HepG2 (cell line): ENCODE measurements around the gene MAP3K7CL. TPM values are rescaled to one million over a fixed set of nuclear protein-coding genes. Genes with fewer than 3 reads are reported as not detected.

ENCODE experiments used
- ATAC-seq: fragments of 200-7000 bp; cut with Tn5 transposase; 3 replicates; pipeline ENCODE4 v1.9.1; 2020; ENCODE audit warnings: mild to moderate bottlenecking, moderate library complexity
- BruUV-seq: library from RNA; stranded (reverse); fragments of 400-500 nt; replicated peaks from 2 replicates; lab custom pipeline; 2021; lab: Mats Ljungman, UMichigan
- CTCF ChIA-PET: fragments of 300-600 bp; formaldehyde crosslinking; extraction: SDS; loops from one replicate; lab custom pipeline; 2021; ENCODE audit warnings: low total read pairs, inconsistent platforms, low intra/inter-chr PET ratio; lab: Yijun Ruan, JAX
- POLR2A ChIA-PET: fragments of 350-600 bp; sonication (Branson Sonifier 250); formaldehyde crosslinking; loops from one replicate; lab custom pipeline; 2020; ENCODE audit warnings: antibody characterized with exemption, inconsistent platforms; lab: Yijun Ruan, JAX
- DNase-seq: peaks from one replicate; pipeline ENCODE4 v3.0.0-alpha.2; 2015; ENCODE audit warnings: low spot score
- FAIRE-seq: peaks from 3 replicates; lab custom pipeline; 2011; peaks lifted over from hg19 to GRCh38; lab: Jason Lieb, UNC
- H2AFZ ChIP-seq: one replicate; pipeline ENCODE4 v1.6.1; 2011; ENCODE audit warnings: low read length, inconsistent platforms
- H3K27ac ChIP-seq: fragments of 300-600 bp; 3 replicates; pipeline ENCODE4 v1.8.0; 2011; ENCODE audit warnings: mixed run types, mild to moderate bottlenecking, mixed read lengths, low read length, inconsistent platforms; ENCODE audit not compliant: insufficient read depth; ENCODE audit errors: extremely low read length
- H3K27me3 ChIP-seq, 2 experiments: fragments of 200-600 bp in 1 of 2; 2 replicates in 1 of 2; 3 replicates in 1 of 2; pipeline versions ENCODE4 v1.6.0 to v1.8.0; 2011; ENCODE audit warnings: low read length in 2 of 2, mild to moderate bottlenecking in 2 of 2, moderate library complexity in 2 of 2, inconsistent platforms in 1 of 2; ENCODE audit not compliant: insufficient read depth in 2 of 2, control insufficient read depth in 1 of 2
- H3K36me3 ChIP-seq, 2 experiments: fragments of 200-600 bp in 1 of 2; replicated peaks in 1 of 2; 2 replicates in 1 of 2; 3 replicates in 1 of 2; pipeline versions ENCODE4 v1.5.1 to v1.8.0; 2011; ENCODE audit warnings: low read length in 2 of 2, inconsistent platforms in 1 of 2; ENCODE audit not compliant: insufficient read depth in 2 of 2, control insufficient read depth in 1 of 2
- H3K4me1 ChIP-seq: 2 replicates; pipeline ENCODE4 v1.5.1; 2012; ENCODE audit warnings: low read length, inconsistent platforms; ENCODE audit not compliant: insufficient read depth
- H3K4me2 ChIP-seq: 2 replicates; pipeline ENCODE4 v1.6.0; 2011; ENCODE audit warnings: low read depth, low read length, inconsistent platforms
- H3K4me3 ChIP-seq, 3 experiments: fragments of 200-600 bp in 1 of 3; sonication (generic), shearing (Covaris generic) in 1 of 3; replicated peaks in 1 of 3; 2 replicates each; pipeline ENCODE4 v1.5.1; 2011 to 2016; ENCODE audit warnings: low read length in 3 of 3, inconsistent platforms in 2 of 3, low read depth in 2 of 3, mild to moderate bottlenecking in 2 of 3, control low read depth in 1 of 3, mixed read lengths in 1 of 3; ENCODE audit not compliant: insufficient read depth in 1 of 3
- H3K79me2 ChIP-seq: one replicate; pipeline ENCODE4 v1.6.1; 2011; ENCODE audit warnings: low read length, inconsistent platforms; ENCODE audit not compliant: insufficient read depth
- H3K9ac ChIP-seq: 2 replicates; pipeline ENCODE4 v1.6.0; 2011; ENCODE audit warnings: mild to moderate bottlenecking, low read depth, low read length, inconsistent platforms; ENCODE audit not compliant: insufficient read depth
- H3K9me3 ChIP-seq: 2 replicates; pipeline ENCODE4 v1.5.1; 2012; ENCODE audit warnings: mild to moderate bottlenecking, low read length
- H4K20me1 ChIP-seq: 2 replicates; pipeline ENCODE4 v1.6.0; 2011; ENCODE audit warnings: inconsistent platforms, mild to moderate bottlenecking, low read length, moderate library complexity; ENCODE audit not compliant: insufficient read depth
- CEBPG ChIP-seq: IDR thresholded peaks from 2 replicates; pipeline ENCODE4 v1.6.1; 2016
- FOSL2 ChIP-seq: sonication (generic); formaldehyde crosslinking; IDR thresholded peaks from 2 replicates; pipeline ENCODE4 v1.4.0; 2020; ENCODE audit warnings: missing genetic modification reagents
- HMG20A ChIP-seq: IDR thresholded peaks from 2 replicates; pipeline ENCODE4 v1.6.1; 2016; ENCODE audit warnings: borderline replicate concordance
- PRDM4 ChIP-seq: sonication (generic); formaldehyde crosslinking; IDR thresholded peaks from 2 replicates; pipeline ENCODE4 v1.9.0; 2021; ENCODE audit warnings: missing genetic modification reagents, borderline replicate concordance
- SAP130 ChIP-seq: IDR thresholded peaks from 2 replicates; pipeline ENCODE4 v1.6.1; 2016; ENCODE audit warnings: low read depth
- ZNF367 ChIP-seq: sonication (generic); formaldehyde crosslinking; IDR thresholded peaks from 2 replicates; pipeline ENCODE4 v1.4.0; 2020; ENCODE audit warnings: missing genetic modification reagents, borderline replicate concordance
- ZNF577 ChIP-seq: sonication (generic); formaldehyde crosslinking; IDR thresholded peaks from 2 replicates; pipeline ENCODE4 v1.4.0; 2020; ENCODE audit warnings: mild to moderate bottlenecking, low read depth, missing genetic modification reagents, borderline replicate concordance
- ZNF670 ChIP-seq: sonication (generic); formaldehyde crosslinking; IDR thresholded peaks from 2 replicates; pipeline ENCODE4 v1.8.0; 2022; ENCODE audit warnings: mild to moderate bottlenecking, missing genetic modification reagents, borderline replicate concordance
- ZNF841 ChIP-seq: sonication (generic); formaldehyde crosslinking; IDR thresholded peaks from 2 replicates; pipeline ENCODE4 v1.8.1; 2023; ENCODE audit warnings: missing genetic modification reagents, borderline replicate concordance
- ZNF879 ChIP-seq: sonication (generic); formaldehyde crosslinking; IDR thresholded peaks from 2 replicates; pipeline ENCODE4 v1.8.1; 2023; ENCODE audit warnings: missing genetic modification reagents
- WGBS: methylation state at CpG from one replicate; pipeline ENCODE4 v1.1.6; 2017; ENCODE audit warnings: low lambda C conversion rate; 5-methylcytosine and 5-hydroxymethylcytosine counted together
- in situ Hi-C: cut with HindIII; loops from 2 replicates; pipeline ENCODE4 v1.10.0; 2017; ENCODE audit warnings: low pct_unique_long_range_greater_than_20kb; ENCODE audit not compliant: extremely low pct_ligation_motif_present
- intact Hi-C: fragments of 100-400 bp; cut with micrococcal nuclease; formaldehyde crosslinking; loops from one replicate; pipeline ENCODE4 v1.10.0; 2022; ENCODE audit not compliant: unreplicated experiment
- polyA plus RNA-seq, 8 experiments: library from polyadenylated mRNA; depleted of rRNA in 3 of 8; stranded (reverse) in 7 of 8; unstranded in 1 of 8; fragments of >200 nt; fragmentation: Illumina TruSeq in 4 of 8; extraction: Trizol in 4 of 8; gene quantifications; 2 replicates each; pipeline versions ENCODE4 v1.2.1 to v1.2.3, GENCODE V29; 2011 to 2016; ENCODE audit warnings: low read depth in 4 of 8, missing spikeins in 1 of 8, mixed read lengths in 1 of 8; ENCODE audit not compliant: insufficient read depth in 1 of 8
- total RNA-seq, 5 experiments: library from RNA; depleted of rRNA; stranded (reverse); fragments of >200 nt; fragmentation: Illumina TruSeq; extraction: Trizol; gene quantifications; 2 replicates each; pipeline ENCODE4 v1.2.3, GENCODE V29; 2016; ENCODE audit warnings: low read depth in 1 of 5
- TF ChIP-seq, protein P1 (sequence below): sonication (generic); formaldehyde crosslinking; IDR thresholded peaks from 2 replicates; pipeline ENCODE4 v1.4.0; 2020; ENCODE audit warnings: missing genetic modification reagents
- TF ChIP-seq, protein P2 (sequence below): sonication (generic); formaldehyde crosslinking; IDR thresholded peaks from 2 replicates; pipeline ENCODE4 v1.5.0; 2020; ENCODE audit warnings: mild to moderate bottlenecking, missing genetic modification reagents, borderline replicate concordance
- TF ChIP-seq, protein P3 (sequence below): sonication (generic); formaldehyde crosslinking; IDR thresholded peaks from 2 replicates; pipeline ENCODE4 v1.5.0; 2020; ENCODE audit warnings: mild to moderate bottlenecking, missing genetic modification reagents, borderline replicate concordance

Gene MAP3K7CL
- total and polyA plus RNA-seq, 2 of the 13 experiments (the other 11 are each of a cell fraction or from before 2014, with no cell fraction given): 0.04 to 0.15 TPM

GRCh38 chr21:29193072-29193471 is 62.6 kb downstream of the MAP3K7CL start (continued):
- TF ChIP-seq, protein P1, sequence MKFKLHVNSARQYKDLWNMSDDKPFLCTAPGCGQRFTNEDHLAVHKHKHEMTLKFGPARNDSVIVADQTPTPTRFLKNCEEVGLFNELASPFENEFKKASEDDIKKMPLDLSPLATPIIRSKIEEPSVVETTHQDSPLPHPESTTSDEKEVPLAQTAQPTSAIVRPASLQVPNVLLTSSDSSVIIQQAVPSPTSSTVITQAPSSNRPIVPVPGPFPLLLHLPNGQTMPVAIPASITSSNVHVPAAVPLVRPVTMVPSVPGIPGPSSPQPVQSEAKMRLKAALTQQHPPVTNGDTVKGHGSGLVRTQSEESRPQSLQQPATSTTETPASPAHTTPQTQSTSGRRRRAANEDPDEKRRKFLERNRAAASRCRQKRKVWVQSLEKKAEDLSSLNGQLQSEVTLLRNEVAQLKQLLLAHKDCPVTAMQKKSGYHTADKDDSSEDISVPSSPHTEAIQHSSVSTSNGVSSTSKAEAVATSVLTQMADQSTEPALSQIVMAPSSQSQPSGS (CRISPR knock-in tag): no peak

GRCh38 chr21:29193901-29194300 is 63.5 kb downstream of the MAP3K7CL start:
- H3K27me3 ChIP-seq: no peaks in the 10 kb centered on the region; a peak in 1 of 5 replicates
- H3K36me3 ChIP-seq: no peaks in the 10 kb centered on the region
- intact Hi-C loops: loop anchor here (10.0 kb wide), 1 partner anchor 101 kb away; the partner anchor contains the start of gene BACH1
- H3K9me3 ChIP-seq: no peaks in the 10 kb centered on the region
- H3K27ac ChIP-seq: no peak overlapping the region
- ChIA-PET POLR2A (interaction anchor here (0.9 to 1.5 kb wide), 2 partner anchors 9 to 12 kb away, joined by 3 read pairs; no protein-coding TSS in a partner anchor), CTCF (no interaction called here)
- no TSS peak for BruUV-seq
- H3K79me2 ChIP-seq: no peaks in the 10 kb centered on the region
- DNase-seq: peak; percentile 59
- H2AFZ ChIP-seq: no peak overlapping the region
- peak overlapping the region; percentile 68 for H3K4me2 ChIP-seq
- no peaks in the 10 kb centered on the region for H4K20me1 ChIP-seq
- in situ Hi-C loops: no loop called here
- H3K4me3 ChIP-seq: no peak overlapping the region
- no peak overlapping the region for H3K9ac ChIP-seq
- no peak for FAIRE-seq
- 19% methylated on average over 6 of the region's 6 CpGs for WGBS
- ATAC-seq: no peak
- peaks cover 47% of the 10 kb centered on the region for H3K4me1 ChIP-seq
- TF ChIP-seq, protein P2, sequence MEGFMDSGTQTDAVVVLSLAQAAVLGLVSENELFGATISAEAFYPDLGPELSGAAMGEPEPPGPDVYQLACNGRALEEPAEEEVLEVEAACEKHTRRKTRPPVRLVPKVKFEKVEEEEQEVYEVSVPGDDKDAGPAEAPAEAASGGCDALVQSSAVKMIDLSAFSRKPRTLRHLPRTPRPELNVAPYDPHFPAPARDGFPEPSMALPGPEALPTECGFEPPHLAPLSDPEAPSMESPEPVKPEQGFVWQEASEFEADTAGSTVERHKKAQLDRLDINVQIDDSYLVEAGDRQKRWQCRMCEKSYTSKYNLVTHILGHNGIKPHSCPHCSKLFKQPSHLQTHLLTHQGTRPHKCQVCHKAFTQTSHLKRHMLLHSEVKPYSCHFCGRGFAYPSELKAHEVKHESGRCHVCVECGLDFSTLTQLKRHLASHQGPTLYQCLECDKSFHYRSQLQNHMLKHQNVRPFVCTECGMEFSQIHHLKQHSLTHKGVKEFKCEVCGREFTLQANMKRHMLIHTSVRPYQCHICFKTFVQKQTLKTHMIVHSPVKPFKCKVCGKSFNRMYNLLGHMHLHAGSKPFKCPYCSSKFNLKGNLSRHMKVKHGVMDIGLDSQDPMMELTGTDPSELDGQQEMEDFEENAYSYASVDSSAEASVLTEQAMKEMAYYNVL (CRISPR knock-in tag): no peak
- 0 out of 2 replicates have a peak, but pooled peaks have one; percentile 7 for TF ChIP-seq CEBPG (CRISPR knock-in tag)
- TF ChIP-seq ZNF367: no peak
- no peak for TF ChIP-seq ZNF841 (CRISPR knock-in tag)
- 0 out of 2 replicates have a peak, but pooled peaks have one; percentile 26 for TF ChIP-seq FOSL2
- TF ChIP-seq, protein P3, sequence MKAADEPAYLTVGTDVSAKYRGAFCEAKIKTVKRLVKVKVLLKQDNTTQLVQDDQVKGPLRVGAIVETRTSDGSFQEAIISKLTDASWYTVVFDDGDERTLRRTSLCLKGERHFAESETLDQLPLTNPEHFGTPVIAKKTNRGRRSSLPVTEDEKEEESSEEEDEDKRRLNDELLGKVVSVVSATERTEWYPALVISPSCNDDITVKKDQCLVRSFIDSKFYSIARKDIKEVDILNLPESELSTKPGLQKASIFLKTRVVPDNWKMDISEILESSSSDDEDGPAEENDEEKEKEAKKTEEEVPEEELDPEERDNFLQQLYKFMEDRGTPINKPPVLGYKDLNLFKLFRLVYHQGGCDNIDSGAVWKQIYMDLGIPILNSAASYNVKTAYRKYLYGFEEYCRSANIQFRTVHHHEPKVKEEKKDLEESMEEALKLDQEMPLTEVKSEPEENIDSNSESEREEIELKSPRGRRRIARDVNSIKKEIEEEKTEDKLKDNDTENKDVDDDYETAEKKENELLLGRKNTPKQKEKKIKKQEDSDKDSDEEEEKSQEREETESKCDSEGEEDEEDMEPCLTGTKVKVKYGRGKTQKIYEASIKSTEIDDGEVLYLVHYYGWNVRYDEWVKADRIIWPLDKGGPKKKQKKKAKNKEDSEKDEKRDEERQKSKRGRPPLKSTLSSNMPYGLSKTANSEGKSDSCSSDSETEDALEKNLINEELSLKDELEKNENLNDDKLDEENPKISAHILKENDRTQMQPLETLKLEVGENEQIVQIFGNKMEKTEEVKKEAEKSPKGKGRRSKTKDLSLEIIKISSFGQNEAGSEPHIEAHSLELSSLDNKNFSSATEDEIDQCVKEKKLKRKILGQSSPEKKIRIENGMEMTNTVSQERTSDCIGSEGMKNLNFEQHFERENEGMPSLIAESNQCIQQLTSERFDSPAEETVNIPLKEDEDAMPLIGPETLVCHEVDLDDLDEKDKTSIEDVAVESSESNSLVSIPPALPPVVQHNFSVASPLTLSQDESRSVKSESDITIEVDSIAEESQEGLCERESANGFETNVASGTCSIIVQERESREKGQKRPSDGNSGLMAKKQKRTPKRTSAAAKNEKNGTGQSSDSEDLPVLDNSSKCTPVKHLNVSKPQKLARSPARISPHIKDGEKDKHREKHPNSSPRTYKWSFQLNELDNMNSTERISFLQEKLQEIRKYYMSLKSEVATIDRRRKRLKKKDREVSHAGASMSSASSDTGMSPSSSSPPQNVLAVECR (CRISPR knock-in tag): no peak
- TF ChIP-seq HMG20A (CRISPR knock-in tag): 0 out of 2 replicates have a peak, but pooled peaks have one; percentile 3
- TF ChIP-seq ZNF879 (CRISPR knock-in tag): no peak
- TF ChIP-seq SAP130 (CRISPR knock-in tag): 0 out of 2 replicates have a peak, but pooled peaks have one; percentile 4
- no peak for TF ChIP-seq ZNF670 (CRISPR knock-in tag)
- TF ChIP-seq ZNF577 (CRISPR knock-in tag): no peak
- TF ChIP-seq PRDM4 (CRISPR knock-in tag): no peak
